Activated naive CD4-positive, alpha-beta T cell treated with Interleukin-2 at 50 U/mL for 16 hours (primary cell): ENCODE results near the gene DIABLO.
"Not testable (repeated sequence)": the region's sequence is repeated elsewhere in the genome, so short reads cannot be mapped to it uniquely, and the experiment has no call there.

Source experiments
- DNase-seq: peaks from one replicate; pipeline ENCODE4 v3.0.0-alpha.2; 2020

DIABLO gene

DNA sequence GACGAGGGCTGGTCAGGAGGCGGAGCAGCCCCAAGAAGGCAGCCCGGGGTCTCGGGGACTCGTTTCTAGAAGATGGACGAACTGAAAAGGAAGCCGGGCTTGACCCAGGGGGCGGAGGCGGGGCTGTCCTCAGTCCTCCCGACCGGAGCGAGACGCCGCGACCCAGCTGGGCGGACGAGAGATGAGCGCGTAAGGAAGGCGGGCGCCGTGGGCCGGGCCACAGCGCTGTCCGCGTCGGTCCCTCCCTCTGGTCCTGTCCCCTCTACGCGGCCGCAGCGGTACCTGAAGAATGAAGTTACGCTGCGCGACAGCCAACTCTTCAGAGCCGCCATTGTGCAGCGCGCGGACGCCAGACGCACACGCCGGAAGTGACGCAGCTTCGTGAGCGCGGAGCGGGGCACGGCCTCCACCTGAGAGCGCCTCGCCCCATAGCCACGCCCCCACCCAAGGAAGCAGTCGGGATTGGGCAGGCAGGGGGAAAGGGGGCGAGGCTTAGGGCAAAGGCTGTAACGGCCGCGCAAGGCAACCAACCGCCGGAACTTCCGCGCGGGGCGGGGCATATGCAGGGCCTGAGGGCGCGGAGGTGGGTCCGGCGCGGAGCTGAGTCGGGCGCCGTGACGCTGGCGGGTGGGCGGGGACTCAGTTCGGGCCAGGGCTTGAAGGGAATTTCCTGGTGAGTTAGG lies at the start of gene DIABLO:
TSS of gene DIABLO (minus strand) at position 370 of the 683 bp plus-strand sequence. CDS start at position 332, 38 bp downstream.
- DNase-seq: peak; percentile 100

DNA sequence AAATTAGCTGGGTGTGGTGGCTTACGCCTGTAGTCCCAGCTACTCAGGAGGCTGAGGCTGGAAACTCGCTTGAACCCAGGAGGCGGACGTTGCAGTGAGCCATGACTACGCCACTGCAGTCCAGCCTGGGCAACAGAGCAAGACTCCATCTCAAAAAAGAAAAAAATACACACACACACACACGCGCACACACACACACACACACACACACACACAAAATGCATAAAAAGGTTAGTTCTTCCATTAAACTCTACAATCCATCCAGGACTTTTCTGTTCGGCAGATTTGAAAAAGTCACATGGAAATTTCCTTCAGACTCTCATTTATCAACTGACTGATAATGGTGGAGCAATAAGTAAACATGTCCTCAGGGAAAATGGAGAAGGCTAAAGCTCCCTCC lies 49.6 kb upstream of the DIABLO start:
- no peak for DNase-seq

DNA sequence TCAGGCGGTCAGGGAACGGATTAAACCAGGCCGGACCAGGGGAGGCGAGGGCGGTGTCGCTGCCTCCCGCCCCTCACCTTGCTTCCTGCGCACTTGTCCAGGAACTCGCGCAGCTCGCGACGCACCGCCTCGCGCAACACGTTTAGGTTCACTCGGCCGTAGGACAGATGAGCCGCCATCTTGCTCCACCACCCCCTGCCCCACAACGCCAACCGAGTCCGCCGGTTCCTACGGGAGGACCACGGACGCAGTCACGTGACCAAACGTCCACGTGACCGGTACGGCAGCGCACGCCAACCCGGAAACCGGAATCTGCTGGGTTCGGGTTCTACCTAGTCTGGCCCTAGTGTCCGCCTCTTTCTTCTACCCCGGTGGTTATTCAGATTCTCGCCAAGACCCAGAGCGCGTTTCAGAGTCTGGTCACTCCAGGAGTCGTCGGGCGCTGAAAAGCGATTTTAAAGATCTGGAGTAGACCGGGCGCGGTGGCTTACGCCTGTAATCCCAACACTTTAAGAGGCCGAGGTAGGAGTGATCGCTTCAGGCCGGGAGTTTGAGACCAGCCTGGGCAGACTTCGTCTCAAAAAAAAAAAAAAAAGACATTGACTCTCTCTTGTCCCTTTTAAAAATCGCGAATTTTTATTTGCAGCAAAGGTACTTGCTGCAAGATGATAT lies 40.5 kb upstream of the DIABLO start, which contains the start of gene VPS33A:
TSS of gene VPS33A (minus strand) at position 265 of the 672 bp plus-strand sequence. CDS start at position 179, 86 bp downstream.
- peak; percentile 94 for DNase-seq

DNA sequence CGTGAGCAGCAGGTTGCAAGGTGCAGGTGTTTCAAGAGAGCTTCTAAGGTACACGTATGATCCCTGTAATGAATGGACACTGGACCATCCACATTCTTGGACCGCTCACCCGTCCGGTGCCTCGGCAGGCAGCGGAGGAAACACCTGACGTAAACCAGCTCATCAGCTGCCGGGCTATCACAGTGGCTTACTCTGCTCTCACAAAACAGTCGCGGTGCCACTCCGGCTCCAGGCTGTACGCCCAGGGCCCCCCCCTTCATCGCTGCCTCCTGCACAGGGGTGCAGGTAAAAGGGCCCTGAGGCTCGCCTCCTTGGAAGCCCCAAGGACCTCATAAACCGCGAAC lies 40.0 kb upstream of the DIABLO start:
- peak; percentile 56 for DNase-seq

DNA sequence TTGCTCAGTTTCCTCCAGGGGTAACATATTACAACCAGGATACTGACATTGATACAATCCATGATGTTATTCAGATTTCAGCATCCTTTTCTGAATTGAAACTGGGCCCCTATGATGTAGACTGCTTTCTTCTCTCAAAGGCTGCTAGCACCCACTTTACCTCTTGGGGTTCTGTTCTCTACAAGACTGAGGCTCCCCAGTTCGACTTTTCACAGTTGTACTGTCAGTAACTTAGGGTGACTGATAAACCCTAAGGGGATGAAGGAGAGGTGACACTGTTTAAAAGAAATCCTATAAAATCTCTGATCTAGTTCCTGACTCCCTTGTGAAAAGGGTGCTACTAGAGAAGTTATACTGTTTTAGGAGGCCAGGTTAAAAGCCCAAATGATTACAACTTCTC lies 39.6 kb upstream of the DIABLO start:
- no peak for DNase-seq

DNA sequence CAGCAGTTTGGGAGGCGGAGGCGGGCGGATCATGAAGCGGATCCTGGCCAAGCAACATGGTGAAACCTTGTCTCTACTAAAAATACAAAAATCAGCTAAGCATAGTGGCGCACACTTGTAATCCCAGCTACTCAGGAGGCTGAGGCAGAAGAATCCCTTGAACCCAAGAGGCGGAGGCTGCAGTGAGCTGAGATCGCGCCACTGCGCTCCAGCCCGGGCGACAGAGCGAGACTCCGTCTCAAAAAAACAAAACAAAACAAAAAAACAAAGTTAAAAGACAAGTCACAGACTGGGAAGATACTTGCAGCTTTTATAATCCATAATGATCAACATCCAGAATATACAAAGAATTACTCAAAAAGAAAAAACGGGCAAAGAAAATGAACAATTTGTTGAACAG lies 34.9 kb upstream of the DIABLO start:
- not testable (repeated sequence) for DNase-seq

DNA sequence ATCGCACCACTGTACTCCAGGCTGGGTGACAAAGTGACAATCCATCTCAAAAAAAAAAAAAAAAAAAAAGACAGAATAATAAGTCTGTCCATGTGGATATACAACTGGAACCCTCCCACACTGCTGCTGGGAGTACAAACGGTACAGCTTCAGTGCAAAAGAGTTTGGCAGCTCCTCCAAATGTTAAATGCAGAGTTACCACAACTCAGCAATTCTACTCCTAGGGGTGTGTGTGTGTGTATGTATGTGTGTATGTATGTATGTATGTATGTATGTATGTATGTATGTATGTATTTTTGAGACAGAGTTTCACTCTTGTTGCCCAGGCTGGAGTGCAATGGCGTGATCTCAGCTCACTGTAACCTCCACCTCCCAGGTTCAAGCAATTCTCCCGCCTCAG lies 33.1 kb upstream of the DIABLO start:
- DNase-seq: not testable (repeated sequence)

DNA sequence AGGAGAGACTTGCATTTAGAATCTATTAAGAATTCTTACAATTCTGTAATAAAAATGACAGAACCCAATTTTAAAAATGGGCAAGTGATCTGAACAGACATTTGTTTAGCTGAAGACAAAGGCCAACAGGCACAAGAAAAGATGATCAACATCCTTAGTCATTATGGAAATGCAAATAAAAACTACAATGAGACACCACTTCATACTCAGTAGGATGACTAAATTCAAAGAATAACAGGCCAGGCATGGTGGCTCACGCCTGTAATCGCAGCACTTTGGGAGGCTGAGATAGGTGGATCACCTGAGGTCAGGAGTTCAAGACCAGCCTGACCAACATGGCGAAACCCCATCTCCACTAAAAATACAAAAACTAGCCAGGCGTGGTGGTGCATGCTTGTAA lies 32.6 kb upstream of the DIABLO start:
- not testable (repeated sequence) for DNase-seq

DNA sequence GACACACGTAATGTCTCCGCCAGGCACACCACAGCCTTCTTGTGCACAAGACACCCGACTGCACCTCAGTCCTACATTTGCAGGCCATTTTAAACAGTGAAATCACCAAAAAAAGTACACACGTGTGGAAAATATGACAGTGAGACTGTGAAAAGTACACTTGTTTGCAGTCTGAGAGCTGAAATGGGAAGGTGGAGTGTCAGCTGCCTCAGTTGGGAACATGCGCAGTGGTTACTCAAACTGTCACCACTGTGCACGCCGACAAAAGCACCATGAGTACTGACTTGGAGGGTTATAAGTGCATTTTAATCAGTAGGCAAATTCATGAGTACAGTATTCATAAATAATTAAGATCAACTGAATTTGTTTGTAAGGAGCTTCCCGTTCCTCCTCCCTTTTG lies 24.7 kb upstream of the DIABLO start:
- DNase-seq: no peak

DNA sequence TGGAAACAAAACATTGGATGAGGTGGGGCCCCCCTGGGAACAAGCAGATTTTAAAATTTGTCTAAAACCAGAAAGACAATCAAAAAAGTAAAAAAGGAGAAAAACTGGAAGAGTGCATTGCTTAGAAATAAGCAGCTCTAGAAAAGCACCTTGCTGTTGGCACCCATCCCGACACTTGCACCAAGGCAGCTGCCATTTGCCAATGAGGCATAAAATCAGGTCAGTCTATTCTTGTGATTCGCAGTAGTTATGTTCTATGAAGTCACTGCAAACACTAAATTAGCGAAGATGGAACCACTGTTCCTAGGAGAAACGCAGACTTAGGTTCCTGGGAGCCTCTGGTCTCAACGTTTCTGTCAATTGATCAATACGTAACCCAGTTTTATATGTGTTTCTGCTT lies 24.2 kb upstream of the DIABLO start:
- no peak for DNase-seq

DNA sequence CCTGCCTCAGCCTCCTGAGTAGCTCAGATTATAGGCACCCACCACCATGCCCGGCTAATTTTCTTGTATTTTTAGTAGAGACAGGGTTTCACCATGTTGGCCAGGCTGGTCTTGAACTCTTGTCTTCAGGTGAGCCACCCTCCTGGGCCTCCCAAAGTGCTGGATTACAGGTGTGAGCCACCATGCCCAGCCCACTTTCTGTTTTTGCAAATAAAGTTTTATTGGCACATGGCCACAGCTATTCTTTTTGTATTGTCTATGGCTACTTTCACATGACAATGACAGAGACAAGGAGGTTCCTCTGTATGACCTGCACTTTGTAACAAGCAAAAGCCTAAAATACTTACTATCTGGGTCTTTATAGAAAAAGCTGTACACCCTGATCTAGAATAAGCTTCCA lies 19.7 kb upstream of the DIABLO start:
- no peak for DNase-seq

DNA sequence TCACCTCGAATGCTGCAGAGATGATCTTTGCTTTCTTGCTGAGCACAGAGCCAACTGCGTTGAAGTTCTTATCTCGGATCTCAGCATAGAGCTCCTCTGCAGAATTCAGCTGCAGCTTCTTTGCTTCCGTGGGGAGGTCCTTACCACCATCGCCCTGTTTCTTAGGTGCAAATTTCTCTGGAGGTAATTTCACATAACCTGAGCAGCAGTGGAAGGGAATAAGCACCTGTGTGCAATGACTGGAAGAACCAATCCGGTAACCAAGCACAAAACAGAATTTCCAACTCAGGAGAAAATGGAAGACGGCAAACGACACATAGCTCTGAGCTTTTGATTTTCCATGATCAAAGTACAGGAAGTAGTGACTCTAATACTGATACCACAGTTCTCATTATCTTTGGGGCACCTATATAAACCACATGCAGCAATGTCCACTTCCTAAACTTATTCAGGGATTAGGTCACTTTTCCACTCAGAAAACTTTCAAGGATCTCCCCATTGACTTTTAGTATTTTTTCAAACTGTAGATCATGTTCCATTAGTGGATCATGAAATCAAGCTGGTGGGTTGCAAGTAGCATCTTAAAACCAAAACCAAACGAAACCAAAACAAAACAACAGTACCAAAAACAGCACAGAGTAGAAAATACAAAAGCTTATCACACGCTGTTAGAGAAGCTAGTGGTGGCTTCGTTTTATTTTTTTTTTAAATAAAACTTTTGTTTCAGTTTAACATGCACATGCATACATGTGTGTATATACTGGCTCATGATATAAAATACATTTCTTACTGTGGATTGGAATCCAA lies 18.9 kb upstream of the DIABLO start:
- peak; percentile 20 for DNase-seq

DNA sequence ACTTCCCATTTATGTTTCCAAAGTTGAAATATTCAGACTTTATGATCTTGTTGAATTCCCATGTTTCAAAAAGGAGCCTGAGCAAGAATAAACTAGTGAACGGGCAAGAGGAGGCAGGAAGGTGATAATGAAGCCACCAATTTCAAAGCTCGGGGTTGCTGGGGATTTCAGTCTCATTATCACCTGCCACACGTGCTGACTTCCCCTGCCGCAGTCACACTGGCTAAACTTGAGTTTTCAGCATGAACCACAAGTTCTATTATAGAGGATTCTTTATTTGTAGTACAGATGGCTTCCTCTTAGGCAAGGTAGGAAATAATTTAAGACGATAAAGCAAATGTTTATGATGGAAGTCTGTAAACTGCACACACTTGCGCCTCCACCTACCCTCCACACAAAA lies 18.1 kb upstream of the DIABLO start:
- peak; percentile 15 for DNase-seq

DNA sequence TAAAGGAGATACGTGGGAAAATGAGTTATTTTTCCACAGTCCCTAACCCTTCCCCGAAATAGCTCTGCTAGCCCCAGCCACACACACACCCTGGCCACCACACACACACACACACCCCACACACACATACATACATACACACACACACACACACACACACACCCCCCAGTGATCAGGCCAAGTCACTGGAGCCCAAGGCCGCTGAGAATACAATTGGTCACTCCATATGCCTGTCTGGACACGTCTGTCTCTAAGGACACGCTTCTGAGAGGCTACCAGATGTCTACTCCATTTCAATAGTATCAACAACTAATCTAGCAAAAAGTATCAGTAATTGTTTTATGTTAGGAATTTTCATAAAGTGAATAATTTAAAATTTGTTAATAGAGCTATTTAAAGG lies 13.0 kb upstream of the DIABLO start:
- DNase-seq: no peak

DNA sequence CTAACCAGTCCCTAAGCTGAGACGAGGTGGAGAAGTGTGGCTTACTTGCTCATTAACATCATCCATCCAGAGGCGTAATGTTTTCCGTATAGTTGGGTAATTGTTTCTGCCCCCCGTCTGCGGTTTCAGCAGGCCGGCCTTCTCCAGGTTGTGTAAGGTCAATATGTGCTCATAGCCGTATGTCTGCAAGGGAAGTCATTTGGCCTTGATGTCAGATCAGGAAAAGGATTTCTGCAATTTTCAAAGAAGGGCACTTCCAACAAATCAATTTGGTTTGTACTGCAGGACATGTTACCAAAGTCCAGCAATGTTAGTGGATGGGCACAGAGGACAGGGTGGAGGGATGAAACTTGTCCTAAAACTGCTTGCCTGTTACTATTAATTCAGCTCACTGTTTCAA lies 9.9 kb upstream of the DIABLO start:
- DNase-seq: no peak

DNA sequence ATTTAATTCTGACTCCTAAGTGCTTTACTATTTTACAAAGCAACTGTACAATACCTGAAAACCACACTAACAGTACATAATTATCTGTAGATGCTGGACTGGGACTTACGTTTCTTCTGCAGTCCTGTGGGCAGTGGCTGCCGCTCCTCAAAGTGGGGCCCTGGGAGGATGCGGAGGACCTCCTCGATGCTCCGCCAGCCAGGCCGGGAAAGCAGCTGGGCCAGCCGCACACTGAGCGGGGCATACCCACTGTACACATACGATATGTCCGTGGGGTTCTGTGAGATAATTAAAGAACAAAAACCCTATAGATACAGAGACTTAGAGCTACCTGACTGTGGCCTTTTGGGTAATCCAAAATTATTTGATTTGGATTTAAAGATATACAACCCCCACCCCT lies 6.8 kb upstream of the DIABLO start:
- DNase-seq: no peak

DNA sequence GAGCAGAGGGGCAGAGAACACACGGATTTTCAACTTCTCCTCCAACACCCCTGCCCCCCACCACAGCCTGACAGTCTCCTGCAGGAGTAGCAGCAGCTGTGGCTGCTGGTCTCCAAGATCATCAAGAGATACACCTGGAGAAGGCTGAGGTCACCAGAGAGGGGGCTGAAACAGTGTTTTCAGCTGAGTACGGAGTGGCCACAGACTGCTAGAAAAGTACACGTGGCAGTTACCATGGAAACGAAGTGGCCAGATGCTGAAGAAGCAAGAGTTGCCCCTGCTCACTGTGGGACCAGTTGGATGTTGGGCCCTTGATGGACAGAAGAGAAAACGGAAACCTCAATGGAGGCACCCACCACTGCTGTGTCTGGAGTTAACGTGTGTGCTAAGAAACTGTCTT lies 4.9 kb upstream of the DIABLO start:
- DNase-seq: no peak

DNA sequence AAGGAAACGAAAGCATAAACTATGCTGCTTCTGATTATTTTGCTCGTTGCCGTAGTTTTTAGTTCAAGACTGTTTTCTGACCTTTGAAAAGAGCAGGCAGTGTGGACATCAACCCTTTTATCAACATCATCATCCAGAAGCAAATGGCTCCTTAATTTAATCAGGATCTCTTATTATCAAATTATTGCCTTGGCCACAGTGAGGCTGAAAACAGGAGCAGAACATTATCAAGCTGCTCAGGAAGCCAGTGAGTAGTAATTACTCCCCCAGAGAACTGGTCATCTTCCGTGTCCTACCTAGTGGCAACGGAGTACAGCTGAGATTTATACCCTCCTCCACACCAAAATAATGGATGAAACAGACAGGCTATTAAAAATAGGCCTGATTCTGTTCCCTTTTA lies 2.2 kb upstream of the DIABLO start:
- DNase-seq: no peak

DNA sequence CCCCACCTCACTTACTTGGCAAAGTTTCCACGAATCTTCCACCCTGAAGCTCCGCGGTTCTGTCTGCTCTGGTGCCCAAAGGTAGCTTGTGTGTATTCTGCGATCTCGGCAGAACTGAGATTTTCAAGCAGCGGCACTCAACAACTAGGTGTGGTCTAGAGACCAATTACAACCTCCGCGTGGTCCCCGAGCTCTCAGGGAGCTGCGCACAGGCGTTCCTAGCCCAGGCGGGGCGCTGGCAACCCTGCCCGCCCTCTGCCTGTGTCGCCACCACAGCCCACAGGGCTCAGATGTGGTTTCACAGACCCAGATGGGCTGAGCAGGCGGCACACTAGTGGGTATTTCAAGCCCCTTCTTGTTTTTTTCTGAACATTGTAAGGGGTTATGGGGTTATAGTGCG lies 1.5 kb upstream of the DIABLO start:
- no peak for DNase-seq

DNA sequence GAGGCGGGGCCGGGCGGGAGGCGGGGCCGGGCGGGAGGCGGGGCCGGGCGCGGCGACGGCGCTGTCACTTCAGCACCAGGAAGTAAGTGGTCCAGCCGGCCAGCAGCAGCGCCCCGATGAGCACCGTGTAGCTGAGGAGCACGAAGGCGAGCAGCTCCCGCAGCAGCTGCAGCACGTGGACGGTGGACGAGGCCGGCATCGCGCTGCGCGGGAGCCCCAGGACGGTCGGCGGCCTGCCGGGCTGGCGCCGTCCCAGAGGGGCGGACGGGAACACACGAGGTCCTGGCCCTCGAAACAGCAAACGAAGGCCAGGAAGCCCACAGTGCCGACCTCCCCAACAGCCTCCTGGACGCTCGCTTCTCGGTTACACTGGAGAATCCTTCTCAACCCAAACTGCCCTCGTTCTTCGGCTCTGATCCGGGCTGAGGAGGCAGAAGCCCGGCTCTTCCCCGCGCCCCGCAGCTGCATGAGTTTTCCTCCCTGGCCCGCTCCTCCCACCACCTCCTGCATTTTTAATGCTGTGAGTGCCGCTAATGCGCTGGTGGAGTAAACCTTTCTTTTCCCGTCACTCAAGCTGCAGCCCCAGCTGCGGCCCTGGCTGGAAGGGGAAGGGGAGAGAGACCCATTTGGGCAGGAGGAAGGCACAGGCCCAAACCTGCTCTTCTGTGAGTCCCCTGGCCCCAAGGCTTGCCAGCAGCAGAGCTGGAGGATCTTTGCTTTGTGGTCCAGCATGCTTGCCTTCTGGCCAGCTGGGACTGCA lies 694 bp upstream of the DIABLO start:
- DNase-seq: no peak

DNA sequence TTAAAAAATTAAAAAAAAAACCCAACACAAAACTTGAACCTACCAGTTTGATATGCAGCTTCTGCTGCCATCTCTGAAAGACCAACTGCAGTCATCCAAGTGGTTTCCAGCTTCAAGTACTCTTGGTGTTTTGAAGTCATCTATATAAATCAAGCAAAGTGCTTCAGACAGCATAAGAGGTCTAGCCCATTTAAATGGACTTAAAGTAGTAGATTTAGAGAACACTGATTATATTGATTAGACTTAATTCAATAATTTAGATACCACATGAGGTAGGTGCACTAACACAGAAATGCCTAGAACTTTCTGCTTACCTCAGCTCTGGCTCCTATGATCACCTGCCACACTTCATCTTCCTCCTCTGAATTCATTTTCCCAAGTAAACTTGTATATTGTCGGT lies 9.4 kb downstream of the DIABLO start:
- DNase-seq: no peak

DNA sequence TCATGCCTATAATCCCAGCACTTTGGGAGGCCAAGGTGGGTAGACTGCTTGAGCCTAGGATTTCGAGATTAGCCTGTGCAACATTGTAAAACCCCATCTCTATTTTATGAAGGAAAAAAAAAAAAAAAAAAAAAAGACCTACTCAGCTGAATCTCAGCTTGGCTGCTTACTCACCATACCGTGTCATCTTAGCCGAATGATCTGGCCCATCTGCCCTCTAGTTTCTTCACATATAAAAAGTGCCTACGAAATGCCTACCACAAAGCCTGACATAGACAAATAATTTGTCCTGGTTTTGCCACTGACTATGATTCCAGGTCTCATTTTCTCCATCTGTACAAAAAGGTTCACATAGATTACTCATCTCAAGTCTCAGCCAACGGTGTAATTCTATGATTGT lies 10.1 kb downstream of the DIABLO start:
- DNase-seq: no peak
